HG03457 (cell line): ENCODE data around the gene HS3ST5.
"Not testable (repeated sequence)": the region's sequence is repeated elsewhere in the genome, so short reads cannot be mapped to it uniquely, and the experiment has no call there.

Experiments used
- ATAC-seq: cut with Tn5 transposase; IDR thresholded peaks from one replicate; pipeline ENCODE4 v1.9.1; 2021; ENCODE audit warnings: moderate number of reproducible peaks; ENCODE audit not compliant: unreplicated experiment

The HS3ST5 gene

DNA sequence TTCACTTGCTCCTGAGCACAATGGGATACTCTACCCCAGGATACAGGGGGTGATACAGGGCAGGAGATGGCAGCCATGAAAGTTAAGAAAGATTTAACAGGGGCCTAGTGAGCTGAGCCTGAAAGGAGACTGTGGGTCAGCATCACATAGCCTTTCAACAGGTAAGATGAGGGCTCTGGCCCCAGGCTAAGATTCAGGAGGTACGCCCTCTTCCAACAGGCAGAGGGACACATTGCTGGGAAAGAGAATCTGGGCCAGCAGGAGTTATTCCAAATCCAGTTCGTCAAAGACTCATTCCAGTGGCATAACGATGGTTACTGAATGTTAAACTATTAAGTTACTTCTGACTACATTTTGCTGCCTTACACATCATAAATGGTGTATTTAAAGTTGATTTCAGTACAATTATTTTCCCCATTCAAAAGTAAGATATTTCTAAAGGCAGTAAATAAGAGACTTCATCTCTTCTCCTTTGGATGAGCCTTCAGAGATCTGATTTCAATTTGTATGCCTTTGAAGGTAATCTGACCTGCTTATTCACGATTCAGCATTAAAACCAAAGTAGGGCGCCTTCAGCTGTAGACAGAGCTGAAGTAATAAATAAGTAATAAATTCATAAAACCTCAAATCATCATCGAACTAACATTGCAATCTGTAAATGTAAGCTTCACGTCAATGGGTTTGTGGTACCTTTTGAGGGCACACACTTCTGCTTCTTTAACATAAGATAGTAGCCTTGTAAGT is 62.4 kb downstream of the HS3ST5 start:
- no peak for ATAC-seq

DNA sequence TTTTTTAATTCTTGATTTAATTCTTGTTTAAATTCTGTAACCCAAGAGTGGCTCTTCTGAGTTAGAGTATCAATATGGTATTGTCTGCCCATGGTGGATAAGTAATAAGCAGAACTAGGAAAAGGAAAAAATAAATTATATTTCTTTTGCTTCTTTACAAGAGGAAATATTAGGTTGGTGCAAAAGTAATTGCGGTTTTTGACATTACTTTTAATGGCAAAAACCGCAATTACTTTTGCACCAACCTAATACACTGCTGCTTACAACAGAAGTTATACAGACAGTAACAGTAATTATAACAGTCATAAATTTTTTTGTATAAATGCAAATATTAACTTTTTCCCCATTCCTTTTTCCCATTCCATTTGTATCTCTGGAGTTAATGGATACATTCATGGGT is 65.6 kb downstream of the HS3ST5 start:
- no peak for ATAC-seq

DNA sequence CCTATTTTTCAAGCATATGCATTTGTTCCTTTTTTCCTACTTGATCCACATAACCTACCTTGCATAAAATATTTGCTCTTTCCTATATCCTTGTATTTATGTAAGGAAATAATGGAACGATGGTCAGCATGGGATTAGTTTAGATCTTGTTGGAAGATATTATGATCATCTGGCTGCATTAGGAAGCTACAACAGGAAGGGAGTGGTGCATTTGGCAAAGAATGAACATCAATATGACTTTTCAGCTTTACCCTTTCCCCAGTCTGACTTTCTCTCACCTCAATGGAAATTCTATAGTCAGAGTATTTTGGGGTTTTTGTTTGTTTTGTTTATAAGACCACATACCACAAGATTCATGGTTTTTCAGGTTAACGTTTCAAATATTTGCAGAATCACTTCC is 66.0 kb downstream of the HS3ST5 start:
- no peak for ATAC-seq

DNA sequence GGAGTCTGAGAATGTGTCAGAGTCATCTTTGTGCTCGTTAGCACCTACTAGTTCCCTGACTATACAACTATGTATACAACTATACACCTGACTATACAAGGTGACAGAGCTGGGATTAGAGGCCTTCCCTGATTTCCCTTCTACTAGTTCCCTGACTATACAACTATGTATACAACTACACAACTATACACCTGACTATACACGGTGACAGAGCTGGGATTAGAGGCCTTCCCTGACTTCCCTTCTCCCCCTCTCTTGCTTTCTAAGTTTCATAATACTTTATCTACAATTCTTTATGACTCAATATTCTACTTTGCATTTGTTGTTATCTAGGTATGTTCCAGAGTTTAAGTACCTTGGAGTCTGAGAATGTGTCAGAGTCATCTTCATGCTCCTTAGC is 68.0 kb downstream of the HS3ST5 start:
- no peak for ATAC-seq

DNA sequence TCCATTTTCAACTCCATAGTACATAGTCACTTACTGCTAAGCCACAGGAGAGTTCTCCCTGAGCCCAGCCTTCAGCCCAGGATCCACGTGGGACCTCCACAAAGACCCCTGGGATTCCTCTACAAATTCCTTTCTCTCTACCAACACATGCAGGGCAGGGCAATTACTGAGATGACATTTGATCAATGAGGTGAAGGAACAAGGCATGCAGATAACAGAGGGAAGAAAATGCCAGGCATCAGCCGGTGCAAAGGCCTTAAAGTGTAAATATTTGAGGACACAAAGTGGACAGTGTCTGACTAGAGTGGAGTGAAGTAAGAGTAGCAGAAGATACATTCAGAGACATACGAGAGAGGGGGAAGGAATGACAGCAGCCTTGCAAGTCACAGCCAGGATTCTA is 70.2 kb downstream of the HS3ST5 start:
- no peak for ATAC-seq

DNA sequence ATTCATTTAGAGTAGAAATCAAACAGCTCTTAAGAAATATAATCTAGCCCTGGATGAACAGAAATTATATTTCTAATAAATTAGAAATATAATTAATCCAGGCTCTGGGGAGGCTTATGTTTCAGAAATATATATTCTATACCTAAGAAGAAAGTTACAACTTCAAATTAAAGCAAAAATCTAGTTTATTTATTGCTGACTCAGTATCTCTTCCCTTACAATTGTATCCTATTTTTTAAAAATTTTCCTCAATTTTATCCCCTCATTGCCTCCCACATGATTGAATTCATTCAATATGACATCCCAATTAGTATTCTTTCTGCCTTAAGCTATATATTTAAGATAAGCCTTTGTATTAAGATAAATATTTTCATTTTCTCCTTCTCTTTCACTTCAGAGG is 71.4 kb downstream of the HS3ST5 start:
- no peak for ATAC-seq

DNA sequence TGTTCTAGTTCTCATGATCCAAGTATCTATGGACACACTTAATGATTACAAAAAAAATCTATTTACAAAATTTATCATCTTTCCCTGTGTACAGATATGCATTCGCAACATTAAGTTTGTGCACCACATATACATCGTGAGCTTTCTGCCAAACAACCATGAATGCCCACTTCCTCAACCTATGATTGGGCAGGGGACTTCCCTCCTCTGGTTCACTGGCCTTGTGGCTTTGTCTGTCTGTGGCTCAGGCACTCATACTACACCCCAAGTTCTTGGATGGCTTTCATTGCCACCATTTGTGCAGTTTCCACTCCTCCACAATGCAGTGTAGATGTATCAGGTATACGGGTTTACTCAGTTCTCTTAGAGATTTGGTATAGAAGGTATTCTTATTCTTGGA is 74.9 kb downstream of the HS3ST5 start:
- ATAC-seq = no peak

DNA sequence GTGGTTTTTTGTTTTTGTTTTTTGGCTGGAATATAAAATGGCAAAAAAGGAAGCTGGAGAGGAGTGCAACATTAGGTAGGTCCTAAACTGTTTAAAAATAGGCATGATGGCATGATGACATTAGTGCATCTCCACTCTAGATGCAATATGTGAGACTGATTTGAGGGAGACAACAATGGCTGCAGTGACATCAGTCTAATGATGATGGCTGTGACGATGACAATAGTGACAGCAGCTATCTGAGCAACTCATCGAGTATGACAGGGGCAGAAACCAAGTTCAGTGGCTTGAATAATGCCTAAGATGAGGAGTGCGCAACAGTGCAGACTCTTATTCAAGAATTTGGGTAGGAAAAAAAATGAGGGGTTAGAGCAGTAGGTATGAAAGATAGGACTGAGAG is 82.0 kb downstream of the HS3ST5 start:
- no peak for ATAC-seq

DNA sequence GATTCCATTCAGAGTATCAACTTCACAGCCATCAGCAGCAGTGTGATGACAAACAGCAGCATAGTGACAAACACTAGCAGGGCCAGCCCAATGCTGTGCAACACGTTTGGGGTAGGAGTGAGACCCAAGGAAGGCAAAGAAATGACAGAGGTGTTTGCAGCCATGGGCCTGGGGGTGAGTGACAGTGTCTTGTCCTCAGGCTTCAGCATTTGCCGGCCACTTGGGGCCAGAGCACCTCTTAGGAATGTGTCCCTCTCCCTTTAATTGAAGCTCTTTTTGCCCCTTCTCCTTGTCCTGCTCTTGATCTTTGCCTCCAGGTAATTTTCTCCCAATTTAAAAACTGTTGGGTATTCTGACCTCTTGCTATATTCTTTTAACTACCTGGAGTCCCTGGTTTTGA is 84.4 kb downstream of the HS3ST5 start:
- no peak for ATAC-seq

DNA sequence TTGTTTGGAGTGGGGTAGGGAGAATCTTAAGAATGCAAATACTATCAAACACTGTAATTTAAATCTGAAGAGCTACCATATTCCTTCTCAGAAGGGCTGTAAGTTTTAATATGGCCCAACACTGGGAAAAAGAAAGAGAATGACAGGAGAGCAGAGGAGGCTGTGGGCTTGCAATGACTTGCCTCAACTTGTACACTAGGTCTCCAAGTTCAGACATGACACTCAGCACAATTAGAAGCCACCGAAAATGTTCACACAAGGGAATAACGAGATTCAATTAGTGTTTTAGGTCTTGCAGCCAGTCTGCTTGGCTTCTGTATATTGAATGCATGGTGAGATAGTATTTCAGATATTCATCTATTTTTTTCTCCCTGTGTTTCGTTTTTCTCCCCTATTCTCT is 89.4 kb downstream of the HS3ST5 start:
- no peak for ATAC-seq

DNA sequence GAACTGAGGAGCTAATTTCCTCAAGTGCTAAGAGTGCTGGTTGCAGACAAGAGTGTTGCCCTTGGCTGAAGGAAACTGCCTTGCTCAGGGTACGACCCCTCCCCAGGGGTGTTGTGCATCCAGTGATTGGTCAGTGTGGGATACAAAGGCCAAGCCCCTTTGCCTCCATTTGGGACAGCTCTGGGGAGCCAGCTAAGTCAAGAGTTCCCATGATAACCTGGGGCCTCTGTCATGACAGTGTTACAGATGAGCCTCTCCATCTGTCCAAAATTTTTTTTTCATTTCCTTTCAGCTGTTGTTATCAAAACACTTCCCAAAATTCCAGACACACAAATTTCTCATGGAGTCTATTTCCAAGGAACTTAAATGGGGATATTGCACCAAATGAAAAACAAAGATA is 93.3 kb downstream of the HS3ST5 start:
- no peak for ATAC-seq

DNA sequence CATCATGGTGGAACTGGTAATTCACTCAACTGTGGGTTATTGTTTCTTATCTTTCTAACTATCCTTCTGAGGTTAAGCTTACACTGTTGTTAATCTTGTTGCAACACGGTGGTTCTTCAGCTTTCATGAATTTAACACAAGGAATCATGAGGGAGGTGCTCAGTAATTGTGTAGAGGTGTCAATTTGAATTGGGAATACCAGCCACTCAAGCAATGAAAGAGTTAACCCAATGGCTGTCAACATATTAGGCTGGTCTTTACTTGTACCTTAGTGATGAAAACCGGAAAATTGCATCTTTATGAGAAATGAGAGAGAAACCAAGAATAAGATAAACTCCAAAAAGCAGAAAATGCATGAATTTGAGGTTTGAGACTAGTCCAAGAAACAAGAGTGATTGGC is 95.7 kb downstream of the HS3ST5 start:
- ATAC-seq = no peak

DNA sequence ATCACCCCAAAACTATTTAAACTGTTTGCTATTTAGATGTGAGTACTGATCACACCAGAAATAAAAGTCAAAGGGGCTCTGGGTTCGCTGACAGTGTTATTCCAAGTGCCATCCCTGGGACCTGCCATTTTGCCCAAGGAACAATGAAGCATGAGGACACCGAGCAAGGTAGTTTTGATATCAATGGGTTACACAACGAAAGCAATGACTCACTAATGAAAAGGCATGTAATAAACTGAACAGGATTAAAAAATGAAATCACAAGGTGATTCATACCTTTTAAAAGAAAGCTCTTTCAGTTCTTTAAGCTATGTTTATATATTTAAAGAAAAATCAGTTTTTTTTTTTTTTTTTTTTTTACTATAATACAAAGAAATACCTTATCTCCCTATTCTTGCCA is 102.0 kb downstream of the HS3ST5 start:
- no peak for ATAC-seq

DNA sequence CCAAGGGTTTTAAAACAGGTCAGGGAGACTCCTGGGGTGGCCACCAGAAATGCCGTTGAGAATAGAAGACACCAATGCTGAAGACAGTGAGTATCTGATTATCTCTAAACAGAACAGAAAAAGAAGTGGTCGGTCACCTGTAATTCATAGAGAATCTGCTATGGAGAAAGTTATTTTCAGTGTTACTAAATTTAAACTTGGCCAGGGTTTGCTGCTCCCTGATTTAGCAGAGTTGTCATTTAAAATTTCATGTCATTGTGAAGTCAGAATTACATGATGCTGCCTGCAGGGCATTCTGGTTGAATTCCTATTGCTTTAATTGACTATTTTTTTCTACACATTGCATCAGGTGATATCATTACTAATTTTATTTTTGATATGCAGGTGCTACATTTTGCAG is 114.1 kb downstream of the HS3ST5 start:
- ATAC-seq = no peak

DNA sequence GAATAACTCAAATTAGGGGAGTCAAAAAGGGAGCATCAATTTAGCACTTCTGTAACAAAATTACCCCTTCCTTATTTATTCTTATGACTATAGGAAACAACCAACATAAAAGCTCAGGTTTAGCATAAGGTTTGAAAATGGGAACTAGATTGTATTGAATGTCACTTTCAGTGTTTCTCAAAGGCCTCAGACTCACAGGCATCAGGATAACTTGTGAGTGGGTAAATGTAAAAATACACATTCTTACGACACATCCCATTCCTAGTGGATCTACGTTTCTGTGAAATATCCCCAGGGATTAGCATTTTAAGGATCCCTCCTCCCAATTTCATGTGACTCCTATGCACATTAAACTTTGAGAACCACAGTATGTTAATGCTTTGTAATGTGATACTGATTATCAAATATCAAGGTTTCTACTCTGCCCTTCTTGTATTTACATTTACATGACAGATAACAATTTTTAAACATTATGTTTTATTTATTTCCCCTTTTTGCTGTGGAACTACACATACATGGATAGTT is 114.8 kb downstream of the HS3ST5 start:
- ATAC-seq = no peak

DNA sequence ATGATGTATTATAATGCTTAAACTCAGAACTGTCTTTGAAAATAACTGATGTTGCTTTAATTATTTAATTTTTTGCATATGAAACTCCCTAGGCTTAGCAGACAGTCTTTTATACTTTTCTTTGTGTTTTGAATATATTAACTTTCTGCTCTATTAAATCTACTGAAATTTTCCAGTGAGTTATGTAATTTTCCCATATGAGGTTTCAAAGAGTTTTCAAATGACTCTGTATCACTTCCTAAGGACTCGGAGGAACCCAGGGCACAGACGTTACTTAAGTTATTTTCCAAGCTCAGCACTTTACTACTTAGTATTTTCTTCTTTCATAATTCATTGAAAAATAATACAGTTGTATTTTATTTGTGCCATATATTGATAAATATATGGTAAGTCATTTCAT is 122.6 kb downstream of the HS3ST5 start:
- ATAC-seq = no peak

DNA sequence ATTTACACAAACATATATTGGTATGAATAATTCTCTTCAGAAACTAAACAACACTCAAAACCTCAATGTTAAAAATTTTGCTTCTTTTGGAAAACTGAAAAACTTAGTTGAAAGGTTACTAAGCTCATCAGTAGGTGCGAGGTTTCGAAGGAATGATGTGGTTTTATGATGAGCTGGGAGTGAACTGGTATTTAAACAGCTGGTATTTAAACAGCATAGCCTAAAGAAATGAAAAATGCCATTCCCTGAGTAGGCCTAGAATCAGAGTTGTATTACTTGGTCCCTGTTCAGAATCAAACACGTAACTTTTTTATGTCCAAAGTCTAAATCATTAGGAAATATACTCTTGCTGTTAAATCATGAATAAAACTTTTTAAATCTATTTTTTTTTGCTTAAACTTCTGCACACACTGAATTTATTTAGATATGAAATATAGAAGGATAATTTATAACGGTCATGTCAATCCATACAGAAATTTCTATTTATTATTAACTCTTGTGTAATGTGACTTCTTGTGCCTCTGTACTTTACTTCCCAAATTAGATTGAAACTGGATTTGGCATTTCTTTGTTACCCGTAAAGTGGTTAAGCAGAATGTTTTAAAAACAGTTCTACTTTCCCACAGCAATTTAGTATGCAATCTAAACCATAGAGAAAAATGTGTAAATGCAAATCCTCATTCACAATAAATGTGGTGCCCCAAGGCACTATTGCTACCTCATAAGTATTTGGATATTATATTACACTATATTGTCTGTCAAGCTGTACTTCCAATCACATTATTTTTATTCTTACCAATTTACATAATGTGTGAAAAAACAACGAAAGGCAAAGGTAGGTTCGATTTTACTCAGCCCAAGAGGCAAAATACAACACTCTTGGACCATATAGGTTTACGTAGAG is 124.1 kb downstream of the HS3ST5 start:
- no peak for ATAC-seq

DNA sequence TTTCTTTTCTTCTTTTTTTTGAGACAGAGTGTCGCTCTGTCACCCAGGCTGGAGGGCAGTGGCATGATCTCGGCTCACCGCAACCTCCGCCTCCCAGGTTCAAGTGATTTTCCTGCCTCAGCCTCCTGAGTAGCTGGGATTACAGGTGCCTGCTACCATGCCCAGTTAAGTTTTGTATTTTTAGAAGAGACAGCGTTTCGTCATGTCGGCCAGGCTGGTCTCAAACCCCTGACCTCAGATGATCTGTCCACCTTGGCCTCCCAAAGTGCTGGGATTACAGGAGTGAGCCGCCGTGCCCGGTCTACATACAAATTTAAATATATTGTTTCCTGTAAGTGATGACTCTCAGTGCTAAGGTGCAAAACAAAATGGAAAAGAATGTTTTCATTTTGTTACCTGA is 124.8 kb downstream of the HS3ST5 start:
- not testable (repeated sequence) for ATAC-seq

DNA sequence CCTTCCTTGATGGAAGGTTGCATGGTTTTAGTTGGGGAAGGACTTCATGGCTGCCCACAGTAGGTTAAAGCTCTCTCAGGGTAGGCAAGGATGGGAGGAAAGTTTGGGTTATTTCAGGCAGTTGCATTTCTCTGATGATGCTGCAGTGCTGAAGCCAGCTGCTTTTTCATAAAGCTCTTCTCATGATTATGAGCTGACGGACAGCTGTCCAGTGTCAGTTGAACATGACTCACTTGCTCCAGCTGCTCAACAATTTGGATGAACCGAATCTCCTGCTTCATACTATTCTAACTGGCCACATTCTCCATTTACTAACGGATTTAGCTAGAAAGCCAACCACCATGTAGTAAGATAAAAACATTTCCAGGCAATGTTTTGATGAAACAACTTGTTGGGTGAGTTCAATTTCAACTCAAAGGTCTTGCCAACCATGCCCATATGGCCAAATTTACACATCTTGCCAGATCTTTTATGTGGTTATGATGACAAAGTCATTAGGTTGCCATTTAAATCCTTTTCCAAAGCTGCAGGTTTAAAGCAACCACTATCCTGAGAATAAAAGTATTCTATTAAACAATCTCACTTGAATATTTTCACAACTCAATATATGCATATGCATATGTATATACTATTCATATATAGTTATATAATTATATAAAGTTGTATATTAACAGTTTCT is 125.9 kb downstream of the HS3ST5 start:
- no peak for ATAC-seq

DNA sequence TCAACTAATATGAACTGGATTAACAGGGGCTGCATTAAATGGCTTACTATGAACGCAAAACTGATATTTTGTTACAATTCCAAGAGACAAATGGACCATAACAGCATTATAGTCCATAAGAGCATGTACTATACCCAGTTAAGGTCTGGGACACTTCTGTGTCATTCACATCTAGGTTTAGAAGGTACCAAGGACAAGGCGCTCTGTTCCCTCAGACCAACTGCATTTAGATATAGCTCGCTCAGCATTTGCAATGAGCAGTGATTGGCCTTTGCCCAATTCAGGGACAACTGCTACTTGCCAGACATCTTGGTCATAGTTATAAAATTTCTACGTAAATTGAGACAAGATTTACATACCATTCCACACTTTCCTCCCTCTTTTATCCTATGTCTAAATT is 132.4 kb downstream of the HS3ST5 start:
- ATAC-seq = no peak

DNA sequence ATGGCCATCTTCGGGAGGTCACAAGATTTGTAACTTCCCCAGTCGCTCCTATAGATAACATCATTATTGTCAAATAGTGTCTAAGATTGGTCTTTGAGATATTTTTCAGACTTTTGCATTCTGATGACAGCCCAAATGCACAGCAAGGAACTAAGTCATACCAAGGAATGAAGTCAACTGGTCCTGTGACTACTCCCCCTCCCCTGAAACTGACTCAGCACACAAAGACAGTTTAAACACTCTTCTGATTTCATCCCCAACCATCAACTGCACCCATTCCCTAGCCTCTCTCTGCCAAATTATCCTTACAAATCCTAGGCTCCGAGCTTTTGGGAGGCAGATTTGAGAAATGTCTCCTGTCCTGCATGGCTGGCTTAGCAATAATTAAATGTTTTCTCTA is 139.4 kb downstream of the HS3ST5 start:
- ATAC-seq = no peak

DNA sequence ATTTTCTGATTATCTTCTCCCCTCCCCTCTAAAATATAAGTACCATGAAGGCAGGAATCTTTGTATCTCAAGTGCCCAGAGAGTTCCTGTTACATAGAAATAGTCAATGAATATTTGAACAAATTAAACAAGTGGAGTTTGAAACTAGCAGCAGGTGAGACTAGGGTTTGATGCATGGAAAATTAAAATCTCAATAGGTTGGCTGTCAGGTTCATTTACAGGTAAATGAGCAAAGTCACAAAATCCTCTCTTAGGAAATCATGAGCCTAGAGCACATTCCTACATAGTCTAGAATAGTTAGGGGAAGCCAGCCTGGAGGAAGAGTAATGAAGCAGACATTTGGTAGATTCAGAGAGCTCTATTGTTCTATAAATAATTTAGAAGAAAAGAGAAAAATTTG is 140.4 kb downstream of the HS3ST5 start:
- ATAC-seq = no peak
